Measurements from ENCODE around the gene ATG2B.

Gene ATG2B

DNA sequence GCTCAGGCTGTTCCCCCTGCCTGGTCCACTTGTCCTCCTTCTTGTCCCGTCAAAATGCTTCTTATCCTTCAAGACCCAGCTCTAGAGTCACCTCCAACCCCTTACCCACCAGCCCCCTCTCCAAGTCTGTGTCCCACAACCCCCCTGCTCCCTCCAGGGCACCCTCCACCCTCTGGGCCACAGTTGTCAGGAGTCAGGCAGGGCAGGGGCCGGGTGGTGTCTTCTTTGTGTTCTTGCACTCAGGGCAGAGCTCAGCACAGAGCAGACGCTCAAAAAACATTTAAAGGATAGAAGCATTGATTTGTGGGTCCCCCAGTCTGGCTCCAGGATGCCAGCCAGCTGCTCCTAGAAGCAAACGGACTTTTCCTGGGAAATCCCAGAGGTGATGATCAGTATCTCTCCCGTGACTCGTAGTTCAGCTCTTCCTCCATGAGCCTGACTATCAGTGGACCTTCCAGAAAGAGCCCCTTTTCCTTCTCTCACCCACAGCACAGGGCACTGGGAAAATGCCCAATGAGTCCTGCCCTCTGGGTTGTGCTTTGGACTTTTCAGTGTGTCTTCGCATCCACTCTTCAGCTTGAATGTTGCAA lies 124.4 kb downstream of the ATG2B start:
- Histone ChIP-seq H3K36me3 (ENCODE audit: insufficient read depth, low read length) (no peaks in the 10 kb centered on the region), H3K9ac (ENCODE audit: low read depth, low read length) (no peak overlapping the region), H3K4me1 (ENCODE audit: insufficient read depth, low read length) (peaks cover 6% of the 10 kb centered on the region; the same call in 1 of the 2 replicates), H3K9me3 (ENCODE audit: insufficient read depth, low read depth, low read length) (0 out of 2 replicates have a peak, but pooled peaks cover 8% of the 10 kb centered on the region), H3K4me3 (ENCODE audit: low read length) (no peak overlapping the region), H3K27me3 (ENCODE audit: insufficient read depth, low read length) (no peaks in the 10 kb centered on the region), H3K27ac (ENCODE audit: low read depth, low read length) (no peak overlapping the region)
- WGBS: 93% methylated on average over 7 of the region's 7 CpGs

DNA sequence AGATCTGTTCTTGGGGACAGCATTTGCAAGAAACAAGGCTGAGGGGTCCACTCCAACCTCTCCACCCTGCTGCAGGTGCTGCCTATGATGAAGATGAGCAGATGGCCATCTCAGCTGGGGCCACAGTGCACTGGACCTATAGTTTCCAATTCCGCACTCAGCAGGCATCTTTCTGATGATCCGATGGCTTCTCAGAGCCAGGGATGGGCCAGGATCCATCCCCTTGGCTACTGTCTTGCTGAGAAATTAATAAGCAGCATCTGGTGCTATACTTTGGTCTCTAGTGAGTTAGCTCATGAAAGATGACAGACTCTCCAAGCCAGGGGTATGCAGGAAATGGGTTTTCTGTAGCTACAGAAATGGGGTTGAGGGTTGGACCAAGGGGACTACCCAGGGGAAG lies 125.5 kb downstream of the ATG2B start:
- H3K4me3 ChIP-seq (ENCODE audit: low read length): no peak overlapping the region
- 98% methylated on average over 2 of the region's 2 CpGs for WGBS
- H3K27ac ChIP-seq (ENCODE audit: low read depth, low read length): no peak overlapping the region

DNA sequence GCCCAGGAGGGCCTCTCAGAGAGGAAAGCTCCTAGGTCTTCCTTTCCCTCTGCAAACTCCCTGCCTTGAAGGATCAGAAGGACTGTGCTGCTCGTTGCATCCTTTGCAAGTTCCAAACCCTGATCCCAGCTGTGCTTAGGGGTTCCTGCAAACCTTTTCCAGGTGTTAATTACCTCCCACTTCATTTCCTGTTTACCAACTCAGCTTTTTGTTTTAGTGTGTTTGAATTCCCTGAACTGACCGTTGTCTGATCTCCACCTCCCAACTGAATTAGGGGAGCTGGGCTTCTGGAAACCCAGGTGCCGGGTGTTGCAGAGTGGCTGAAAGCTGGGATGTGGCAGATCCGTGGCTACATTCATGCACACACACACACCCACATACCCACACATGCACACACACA lies 127.7 kb downstream of the ATG2B start:
- H3K4me1 ChIP-seq (ENCODE audit: insufficient read depth, low read length): peaks cover 6% of the 10 kb centered on the region; the same call in 1 of the 2 replicates
- H3K27me3 ChIP-seq (ENCODE audit: insufficient read depth, low read length): no peaks in the 10 kb centered on the region
- H3K9ac ChIP-seq (ENCODE audit: low read depth, low read length): no peak overlapping the region
- H3K36me3 ChIP-seq (ENCODE audit: insufficient read depth, low read length): no peaks in the 10 kb centered on the region
- no peak overlapping the region for H3K27ac ChIP-seq (ENCODE audit: low read depth, low read length)
- no peak overlapping the region for H3K4me3 ChIP-seq (ENCODE audit: low read length)
- WGBS: 76% methylated on average over 4 of the region's 4 CpGs
- no peaks in the 10 kb centered on the region for H3K9me3 ChIP-seq (ENCODE audit: insufficient read depth, low read depth, low read length)

More for the DNA sequence above, 125.5 kb downstream of the ATG2B start:
- Histone ChIP-seq H3K9me3 (ENCODE audit: insufficient read depth, low read depth, low read length) (no peaks in the 10 kb centered on the region), H3K36me3 (ENCODE audit: insufficient read depth, low read length) (no peaks in the 10 kb centered on the region), H3K27me3 (ENCODE audit: insufficient read depth, low read length) (no peaks in the 10 kb centered on the region), H3K9ac (ENCODE audit: low read depth, low read length) (no peak overlapping the region), H3K4me1 (ENCODE audit: insufficient read depth, low read length) (peaks cover 6% of the 10 kb centered on the region; the same call in 1 of the 2 replicates)

DNA sequence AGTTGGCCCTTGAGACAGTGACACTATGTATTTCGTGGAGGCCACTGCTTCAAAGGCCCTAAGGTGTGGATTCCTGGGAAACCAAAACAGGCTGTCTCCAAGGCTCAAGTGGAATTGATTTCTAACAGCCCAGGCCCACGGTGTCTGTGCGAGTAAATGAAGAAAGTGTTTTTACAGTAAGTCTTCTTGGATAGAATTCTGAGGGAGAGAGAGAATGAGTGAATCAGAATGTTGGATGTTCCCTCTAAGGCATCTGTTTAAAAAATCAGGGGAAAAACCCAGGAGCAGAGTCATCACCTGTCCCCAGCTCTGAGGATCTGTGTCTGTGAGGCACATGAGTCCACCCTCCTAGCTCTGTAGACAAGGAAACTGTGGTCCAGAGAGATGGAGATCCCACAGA lies 129.5 kb downstream of the ATG2B start:
- WGBS: 90% methylated on average over 3 of the region's 3 CpGs
- Histone ChIP-seq H3K36me3 (ENCODE audit: insufficient read depth, low read length) (no peaks in the 10 kb centered on the region), H3K9ac (ENCODE audit: low read depth, low read length) (no peak overlapping the region), H3K4me3 (ENCODE audit: low read length) (no peak overlapping the region), H3K9me3 (ENCODE audit: insufficient read depth, low read depth, low read length) (no peaks in the 10 kb centered on the region), H3K27me3 (ENCODE audit: insufficient read depth, low read length) (no peaks in the 10 kb centered on the region), H3K4me1 (ENCODE audit: insufficient read depth, low read length) (peaks cover 6% of the 10 kb centered on the region; the same call in 1 of the 2 replicates), H3K27ac (ENCODE audit: low read depth, low read length) (no peak overlapping the region)

DNA sequence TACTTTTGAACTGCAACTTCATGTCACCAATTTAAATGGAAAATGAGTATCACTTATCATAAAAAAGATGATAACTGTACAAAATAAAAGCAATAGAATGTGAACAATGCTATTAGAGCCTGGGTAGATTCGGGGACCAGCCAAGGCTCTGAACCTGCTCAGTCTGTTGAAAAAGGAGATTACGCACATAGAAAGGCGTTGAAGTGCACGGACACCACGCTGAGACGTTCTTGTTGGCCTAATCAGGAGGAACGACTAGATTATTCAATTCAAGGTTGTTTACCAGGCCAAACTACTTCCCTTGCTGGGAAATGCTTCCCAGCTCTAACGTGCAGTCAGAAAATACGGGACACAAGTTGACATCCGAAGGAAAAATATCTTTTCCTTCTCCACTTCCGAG lies 130.6 kb downstream of the ATG2B start:
- H3K27ac ChIP-seq (ENCODE audit: low read depth, low read length): no peak overlapping the region

DNA sequence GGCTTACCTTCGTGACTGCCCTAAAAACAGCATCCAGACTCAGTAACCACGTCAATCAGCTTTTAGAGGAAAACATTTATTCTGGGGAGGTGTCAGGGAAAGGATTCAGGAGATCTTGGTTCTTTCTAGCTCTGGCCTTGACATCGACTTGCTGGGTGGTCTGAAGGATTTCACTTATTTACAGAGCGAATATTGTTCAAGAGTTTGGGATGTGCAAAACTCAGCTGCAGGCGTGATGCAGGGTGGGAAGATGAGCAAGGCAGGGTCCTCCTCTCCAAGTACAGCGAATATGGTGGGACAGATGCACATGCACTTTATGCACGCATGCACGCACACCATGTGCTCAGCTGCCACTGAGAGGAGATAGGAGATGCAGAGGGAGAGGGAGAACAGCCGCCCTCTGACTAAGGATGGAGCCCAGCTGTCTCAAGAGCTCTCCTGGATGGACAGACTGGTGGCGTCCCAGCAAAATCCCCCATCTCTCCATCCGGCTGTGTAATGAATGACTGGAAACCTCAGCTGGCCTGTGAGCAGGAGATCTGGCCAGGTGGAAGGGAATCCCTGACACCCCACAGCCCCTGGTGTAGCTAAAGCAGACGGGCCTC lies 131.5 kb downstream of the ATG2B start:
- Histone ChIP-seq H3K9ac (ENCODE audit: low read depth, low read length) (no peak overlapping the region), H3K9me3 (ENCODE audit: insufficient read depth, low read depth, low read length) (no peaks in the 10 kb centered on the region), H3K36me3 (ENCODE audit: insufficient read depth, low read length) (no peaks in the 10 kb centered on the region), H3K4me3 (ENCODE audit: low read length) (no peak overlapping the region), H3K27ac (ENCODE audit: low read depth, low read length) (no peak overlapping the region), H3K4me1 (ENCODE audit: insufficient read depth, low read length) (peaks cover 6% of the 10 kb centered on the region; the same call in 1 of the 2 replicates), H3K27me3 (ENCODE audit: insufficient read depth, low read length) (no peaks in the 10 kb centered on the region)
- 94% methylated on average over 12 of the region's 12 CpGs for WGBS

More for the DNA sequence above, 130.6 kb downstream of the ATG2B start:
- Histone ChIP-seq H3K4me1 (ENCODE audit: insufficient read depth, low read length) (peaks cover 6% of the 10 kb centered on the region; the same call in 1 of the 2 replicates), H3K36me3 (ENCODE audit: insufficient read depth, low read length) (no peaks in the 10 kb centered on the region), H3K9me3 (ENCODE audit: insufficient read depth, low read depth, low read length) (no peaks in the 10 kb centered on the region), H3K9ac (ENCODE audit: low read depth, low read length) (no peak overlapping the region), H3K27me3 (ENCODE audit: insufficient read depth, low read length) (no peaks in the 10 kb centered on the region), H3K4me3 (ENCODE audit: low read length) (no peak overlapping the region)
- 91% methylated on average over 11 of the region's 11 CpGs for WGBS

DNA sequence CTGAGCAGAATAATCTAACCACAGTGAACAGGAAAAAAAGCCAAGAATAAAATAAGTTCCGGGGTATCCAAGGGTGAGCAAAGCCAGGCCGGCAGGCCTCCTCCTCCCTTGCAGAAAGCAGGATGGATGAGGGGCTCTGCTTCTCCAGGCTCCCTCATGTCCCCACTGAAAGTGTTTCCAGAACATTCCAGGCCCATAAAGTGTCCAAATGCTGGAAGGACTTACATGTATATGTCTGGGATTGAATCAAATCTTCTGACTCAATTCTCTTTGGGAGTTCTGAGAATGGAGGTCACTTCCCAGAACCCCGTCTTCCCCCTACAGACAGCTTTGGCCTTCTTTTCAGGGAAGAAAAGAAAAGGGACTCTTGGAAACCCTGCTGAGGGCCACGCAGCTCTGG lies 132.1 kb downstream of the ATG2B start:
- Histone ChIP-seq H3K9me3 (ENCODE audit: insufficient read depth, low read depth, low read length) (no peaks in the 10 kb centered on the region), H3K27ac (ENCODE audit: low read depth, low read length) (no peak overlapping the region), H3K4me1 (ENCODE audit: insufficient read depth, low read length) (peaks cover 6% of the 10 kb centered on the region; the same call in 1 of the 2 replicates), H3K36me3 (ENCODE audit: insufficient read depth, low read length) (no peaks in the 10 kb centered on the region), H3K4me3 (ENCODE audit: low read length) (no peak overlapping the region), H3K27me3 (ENCODE audit: insufficient read depth, low read length) (no peaks in the 10 kb centered on the region), H3K9ac (ENCODE audit: low read depth, low read length) (no peak overlapping the region)
- WGBS: 96% methylated on average over 4 of the region's 4 CpGs

DNA sequence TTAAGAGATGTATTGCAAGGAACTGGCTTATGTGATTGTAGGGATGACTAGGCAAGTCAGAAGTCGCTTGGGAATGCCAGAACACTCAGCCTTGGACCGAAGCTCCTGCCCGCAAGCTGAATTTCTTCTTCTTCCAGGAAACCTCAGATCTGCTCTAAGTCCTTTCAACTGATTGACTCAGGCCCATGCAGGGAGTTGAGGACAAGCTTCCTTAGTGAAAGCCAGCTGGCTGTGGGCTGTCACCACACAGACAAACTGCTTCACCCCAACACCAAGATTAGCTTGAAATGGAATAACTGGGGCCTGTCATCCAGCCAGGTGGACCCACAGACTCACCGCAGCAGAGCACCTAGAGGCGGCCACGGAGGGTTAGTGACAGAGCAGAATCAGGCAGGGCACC lies 133.8 kb downstream of the ATG2B start:
- Histone ChIP-seq H3K9ac (ENCODE audit: low read depth, low read length) (no peak overlapping the region), H3K27me3 (ENCODE audit: insufficient read depth, low read length) (no peaks in the 10 kb centered on the region), H3K4me1 (ENCODE audit: insufficient read depth, low read length) (no peaks in the 10 kb centered on the region), H3K27ac (ENCODE audit: low read depth, low read length) (no peak overlapping the region), H3K9me3 (ENCODE audit: insufficient read depth, low read depth, low read length) (no peaks in the 10 kb centered on the region), H3K4me3 (ENCODE audit: low read length) (no peak overlapping the region), H3K36me3 (ENCODE audit: insufficient read depth, low read length) (no peaks in the 10 kb centered on the region)
- 88% methylated on average over 6 of the region's 6 CpGs for WGBS
